D721Med (cell line): ENCODE results near the gene SLC22A31.
A peak's percentile ranks its signal among the peaks of the same experiment; 100 is the strongest.

Source experiments
- DNase-seq: peaks from one replicate; pipeline ENCODE4 v3.0.0; 2011; ENCODE audit warnings: low spot score; ENCODE audit not compliant: insufficient read length
- FAIRE-seq: peaks from 2 replicates; lab custom pipeline; 2011; peaks lifted over from hg19 to GRCh38; lab: Jason Lieb, UNC
- TF ChIP-seq, protein P1 (sequence below): IDR thresholded peaks from 2 replicates; pipeline ENCODE4 v1.5.1; 2012; ENCODE audit warnings: mild to moderate bottlenecking, control low read depth; ENCODE audit not compliant: insufficient read depth; ENCODE audit errors: missing control alignments

SLC22A31 gene

GRCh38 chr16:89224665-89225064, 24.3 kb upstream of the SLC22A31 start:
- no peak for DNase-seq
- TF ChIP-seq, protein P1, sequence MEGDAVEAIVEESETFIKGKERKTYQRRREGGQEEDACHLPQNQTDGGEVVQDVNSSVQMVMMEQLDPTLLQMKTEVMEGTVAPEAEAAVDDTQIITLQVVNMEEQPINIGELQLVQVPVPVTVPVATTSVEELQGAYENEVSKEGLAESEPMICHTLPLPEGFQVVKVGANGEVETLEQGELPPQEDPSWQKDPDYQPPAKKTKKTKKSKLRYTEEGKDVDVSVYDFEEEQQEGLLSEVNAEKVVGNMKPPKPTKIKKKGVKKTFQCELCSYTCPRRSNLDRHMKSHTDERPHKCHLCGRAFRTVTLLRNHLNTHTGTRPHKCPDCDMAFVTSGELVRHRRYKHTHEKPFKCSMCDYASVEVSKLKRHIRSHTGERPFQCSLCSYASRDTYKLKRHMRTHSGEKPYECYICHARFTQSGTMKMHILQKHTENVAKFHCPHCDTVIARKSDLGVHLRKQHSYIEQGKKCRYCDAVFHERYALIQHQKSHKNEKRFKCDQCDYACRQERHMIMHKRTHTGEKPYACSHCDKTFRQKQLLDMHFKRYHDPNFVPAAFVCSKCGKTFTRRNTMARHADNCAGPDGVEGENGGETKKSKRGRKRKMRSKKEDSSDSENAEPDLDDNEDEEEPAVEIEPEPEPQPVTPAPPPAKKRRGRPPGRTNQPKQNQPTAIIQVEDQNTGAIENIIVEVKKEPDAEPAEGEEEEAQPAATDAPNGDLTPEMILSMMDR, result no peak
- no peak for FAIRE-seq

GRCh38 chr16:89222931-89223330, 22.6 kb upstream of the SLC22A31 start:
- no peak for FAIRE-seq
- TF ChIP-seq, protein P1, result no peak
- no peak for DNase-seq

DNA sequence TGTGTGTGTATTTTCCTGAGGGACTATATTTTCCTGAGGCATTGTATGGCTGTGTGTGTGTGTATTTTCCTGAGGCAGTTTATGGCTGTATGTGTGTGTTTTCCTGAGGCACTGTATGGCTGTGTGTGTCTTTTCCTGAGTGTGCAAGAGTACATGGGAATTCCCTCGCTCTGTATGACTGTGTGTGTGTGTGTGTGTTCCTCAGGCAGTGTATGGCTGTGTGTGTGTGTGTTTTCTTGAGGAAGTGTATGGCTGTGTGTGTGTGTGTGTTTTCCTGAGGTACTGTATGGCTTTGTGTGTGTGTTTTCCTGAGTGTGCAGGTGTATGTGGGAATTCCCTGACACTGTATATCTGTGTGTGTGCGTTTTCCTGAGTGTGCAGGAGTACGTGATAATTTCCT, 21.3 kb upstream of the SLC22A31 start:
- TF ChIP-seq, protein P1, result no peak
- DNase-seq (no peak), FAIRE-seq (no peak)

DNA sequence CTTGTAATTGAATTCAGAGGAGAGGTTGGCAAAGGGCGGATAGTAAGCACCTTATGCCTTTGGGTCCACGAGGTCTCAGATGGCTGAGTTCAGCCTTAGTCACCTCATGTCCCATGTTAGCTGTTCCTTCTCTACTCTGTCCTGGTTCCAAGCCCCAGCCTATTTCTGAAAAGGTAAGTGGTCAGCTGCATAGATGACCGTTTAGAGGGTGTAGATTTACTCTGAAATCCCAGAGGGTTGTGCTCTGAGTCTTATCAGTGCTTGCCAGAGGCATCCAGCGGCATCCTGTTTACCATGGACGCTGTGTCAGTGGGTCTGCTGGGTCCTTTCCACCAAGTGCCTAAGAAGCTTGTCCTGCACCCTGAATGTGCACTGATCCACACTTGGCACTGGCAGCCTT, 19.0 kb upstream of the SLC22A31 start:
- DNase-seq (no peak), FAIRE-seq (no peak)
- TF ChIP-seq, protein P1, result no peak

- DNase-seq, result peak; percentile 58
- no peak for FAIRE-seq
- TF ChIP-seq, protein P1, result no peak
Measured at GRCh38 chr16:89217388-89218191, 17.3 kb upstream of the SLC22A31 start, which contains the start of gene ZNF778. Gene ZNF778 (plus strand): TSS chr16:89217703. CDS start chr16:89221128, 3,425 bp downstream.

DNA sequence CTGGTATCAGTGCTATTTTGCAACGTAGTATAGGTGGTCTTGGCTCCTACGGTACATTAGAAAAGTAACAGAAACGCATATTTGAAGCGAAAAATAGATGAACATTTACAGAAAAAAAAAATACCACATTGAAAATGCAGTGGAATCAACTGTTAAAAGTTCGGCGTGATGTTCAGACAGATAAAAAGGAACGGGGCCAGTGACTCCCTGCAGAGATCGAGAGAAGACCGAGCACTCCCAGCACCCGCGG, 16.7 kb upstream of the SLC22A31 start:
- no peak for DNase-seq
- FAIRE-seq, result no peak
- TF ChIP-seq, protein P1, result no peak
